ENCODE measurements around the gene OVCH1. TPM values are rescaled to one million over a fixed set of nuclear protein-coding genes. Genes with fewer than 3 reads are reported as not detected.

The OVCH1 gene
- total RNA-seq, 1 experiment from 2014 or later, result not detected

GRCh38 chr12:29455087-29455486 is 42.4 kb downstream of the OVCH1 start:
- no TSS peak for BruUV-seq (replicated peaks)
- H2AFZ ChIP-seq, result no peak overlapping the region
- DNase-seq, result no peak
- no peak overlapping the region for H3K27ac ChIP-seq
- no peaks in the 10 kb centered on the region for H3K9me2 ChIP-seq (ENCODE audit: insufficient read depth)
- no peaks in the 10 kb centered on the region for H3K9me3 ChIP-seq (ENCODE audit: insufficient read depth, low read depth)
- no peaks in the 10 kb centered on the region for H3F3A ChIP-seq (ENCODE audit: insufficient read depth, low read depth)
- TF ChIP-seq CTCF (conservative IDR thresholded peaks at IDR 0.05) (no peak), EZH2 (IDR thresholded peaks at IDR 0.05; ENCODE audit: low read depth) (no peak)
- CTCF ChIA-PET, result no interaction called here
- H4K20me1 ChIP-seq (ENCODE audit: insufficient read depth), result no peaks in the 10 kb centered on the region
- H3K4me2 ChIP-seq, result no peak overlapping the region
- no peaks in the 10 kb centered on the region for H3K4me1 ChIP-seq (replicated peaks; ENCODE audit: insufficient read depth)
- POLR2A ChIA-PET (ENCODE audit: unreplicated experiment), result no interaction called here
- H3K27me3 ChIP-seq (ENCODE audit: insufficient read depth, low read depth), result no peaks in the 10 kb centered on the region
- no peaks in the 10 kb centered on the region for H3K79me2 ChIP-seq (ENCODE audit: low read depth)
- no peak overlapping the region for H3K4me3 ChIP-seq
- intact Hi-C loops (cut with micrococcal nuclease; ENCODE audit: unreplicated experiment), result no loop called here
- no peaks in the 10 kb centered on the region for H3K36me3 ChIP-seq (ENCODE audit: low read depth)

GRCh38 chr12:29451888-29452287 is 45.6 kb downstream of the OVCH1 start:
- H3K9me3 ChIP-seq (ENCODE audit: insufficient read depth, low read depth), result no peaks in the 10 kb centered on the region
- H3K4me2 ChIP-seq, result no peak overlapping the region
- no peaks in the 10 kb centered on the region for H3K79me2 ChIP-seq (ENCODE audit: low read depth)
- no peak overlapping the region for H3K4me3 ChIP-seq
- H2AFZ ChIP-seq, result no peak overlapping the region
- H3F3A ChIP-seq (ENCODE audit: insufficient read depth, low read depth), result no peaks in the 10 kb centered on the region
- BruUV-seq (replicated peaks), result no TSS peak
- CTCF ChIA-PET, result no interaction called here
- H3K36me3 ChIP-seq (ENCODE audit: low read depth), result no peaks in the 10 kb centered on the region
- H3K9me2 ChIP-seq (ENCODE audit: insufficient read depth), result no peaks in the 10 kb centered on the region
- POLR2A ChIA-PET (ENCODE audit: unreplicated experiment), result no interaction called here
- DNase-seq, result no peak
- TF ChIP-seq CTCF (conservative IDR thresholded peaks at IDR 0.05) (no peak), EZH2 (IDR thresholded peaks at IDR 0.05; ENCODE audit: low read depth) (no peak)
- H4K20me1 ChIP-seq (ENCODE audit: insufficient read depth), result no peaks in the 10 kb centered on the region
- H3K27ac ChIP-seq, result no peak overlapping the region
- intact Hi-C loops (cut with micrococcal nuclease; ENCODE audit: unreplicated experiment), result no loop called here
- no peaks in the 10 kb centered on the region for H3K27me3 ChIP-seq (ENCODE audit: insufficient read depth, low read depth)
- no peaks in the 10 kb centered on the region for H3K4me1 ChIP-seq (replicated peaks; ENCODE audit: insufficient read depth)

GRCh38 chr12:29448157-29448556 is 49.3 kb downstream of the OVCH1 start:
- intact Hi-C loops (cut with micrococcal nuclease; ENCODE audit: unreplicated experiment), result no loop called here
- Histone ChIP-seq H2AFZ (no peak overlapping the region), H3K27me3 (ENCODE audit: insufficient read depth, low read depth) (no peaks in the 10 kb centered on the region), H3K36me3 (ENCODE audit: low read depth) (no peaks in the 10 kb centered on the region), H3F3A (ENCODE audit: insufficient read depth, low read depth) (no peaks in the 10 kb centered on the region), H3K79me2 (ENCODE audit: low read depth) (no peaks in the 10 kb centered on the region), H3K4me3 (no peak overlapping the region), H3K27ac (no peak overlapping the region), H3K4me2 (no peak overlapping the region), H3K4me1 (replicated peaks; ENCODE audit: insufficient read depth) (no peaks in the 10 kb centered on the region), H3K9me2 (ENCODE audit: insufficient read depth) (no peaks in the 10 kb centered on the region), H3K9me3 (ENCODE audit: insufficient read depth, low read depth) (no peaks in the 10 kb centered on the region), H4K20me1 (ENCODE audit: insufficient read depth) (no peaks in the 10 kb centered on the region)
- no peak for DNase-seq
- ChIA-PET POLR2A (ENCODE audit: unreplicated experiment) (no interaction called here), CTCF (no interaction called here)
- no TSS peak for BruUV-seq (replicated peaks)
- no peak for TF ChIP-seq EZH2 (IDR thresholded peaks at IDR 0.05; ENCODE audit: low read depth)
- TF ChIP-seq CTCF (conservative IDR thresholded peaks at IDR 0.05), result no peak

All from PC-9 (cell line).